A549 (cell line): ENCODE results near the gene P2RX4. TPM values are rescaled to one million over a fixed set of nuclear protein-coding genes. Genes with fewer than 3 reads are reported as not detected.

ENCODE experiments used
- ATAC-seq, 2 experiments: fragments of 200-7000 bp in 1 of 2; fragments of >200 bp in 1 of 2; cut with Nextera tagmentation in 1 of 2; cut with Tn5 transposase in 1 of 2; 3 replicates each; pipeline versions ENCODE4 v1.8.0 to v1.9.1; 2018 to 2020; ENCODE audit warnings: mild to moderate bottlenecking in 1 of 2, moderate library complexity in 1 of 2
- CTCF ChIA-PET: fragments of 300-600 bp; sonication (Branson Sonifier 250); formaldehyde crosslinking; extraction: SDS; loops from one replicate; lab custom pipeline; 2021; ENCODE audit warnings: antibody characterized with exemption, inconsistent platforms; lab: Yijun Ruan, JAX
- POLR2A ChIA-PET: fragments of 350-600 bp; formaldehyde crosslinking; extraction: SDS; loops from one replicate; lab custom pipeline; 2021; ENCODE audit warnings: antibody characterized with exemption, inconsistent platforms; lab: Yijun Ruan, JAX
- DNase-seq, 2 experiments: peaks; one replicate each; pipeline versions ENCODE4 v3.0.0 to v3.0.0-alpha.2; 2011 to 2016; ENCODE audit warnings: low read depth in 1 of 2, low spot score in 1 of 2
- FAIRE-seq: peaks from 2 replicates; lab custom pipeline; 2011; peaks lifted over from hg19 to GRCh38; lab: Jason Lieb, UNC
- H3K27ac ChIP-seq, 2 experiments: fragments of >200 bp; sonication (Bioruptor Twin); formaldehyde crosslinking; 3 replicates each; pipeline ENCODE4 v1.5.1; 2016 to 2017
- H3K4me1 ChIP-seq: fragments of >200 bp; sonication (Bioruptor Twin); formaldehyde crosslinking; 3 replicates; pipeline ENCODE4 v1.6.1; 2016
- H3K4me2 ChIP-seq: fragments of >200 bp; sonication (Bioruptor Twin); formaldehyde crosslinking; 3 replicates; pipeline ENCODE4 v1.6.1; 2016
- H3K4me3 ChIP-seq: fragments of >200 bp; sonication (Bioruptor Twin); formaldehyde crosslinking; 3 replicates; pipeline ENCODE4 v1.5.1; 2016
- H3K9me3 ChIP-seq: fragments of >200 bp; sonication (Bioruptor Twin); formaldehyde crosslinking; 3 replicates; pipeline ENCODE4 v1.6.1; 2016
- BCL3 ChIP-seq: fragments of >200 bp; sonication (Bioruptor Twin); formaldehyde crosslinking; IDR thresholded peaks from 3 replicates; pipeline ENCODE4 v1.6.1; 2016
- CBX2 ChIP-seq: fragments of 200-600 bp; sonication (generic); IDR thresholded peaks from 2 replicates; pipeline ENCODE4 v1.6.1; 2016; ENCODE audit warnings: low read depth, mild to moderate bottlenecking, borderline replicate concordance
- CHD2 ChIP-seq: fragments of 150-350 bp; IDR thresholded peaks from 2 replicates; pipeline ENCODE4 v1.6.1; 2014; ENCODE audit warnings: low read length; ENCODE audit not compliant: partially characterized antibody
- CTCF ChIP-seq: fragments of >200 bp; sonication (Bioruptor Twin); formaldehyde crosslinking; IDR thresholded peaks from 3 replicates; pipeline ENCODE4 v1.5.1; 2016
- FOSL2 ChIP-seq, 2 experiments: fragments of 450-650 bp in 1 of 2; fragments of >200 bp in 1 of 2; sonication (Bioruptor Twin) in 1 of 2; formaldehyde crosslinking; IDR thresholded peaks; 2 replicates each; pipeline versions ENCODE4 v1.5.0 to v1.6.1; 2016 to 2020; ENCODE audit warnings: mild to moderate bottlenecking in 1 of 2, moderate library complexity in 1 of 2
- GATA3 ChIP-seq: IDR thresholded peaks from 2 replicates; pipeline ENCODE4 v1.6.1; 2012; ENCODE audit warnings: borderline replicate concordance
- HES2 ChIP-seq: fragments of >200 bp; sonication (Bioruptor Twin); formaldehyde crosslinking; IDR thresholded peaks from 2 replicates; pipeline ENCODE4 v1.6.1; 2016
- HOXB13 ChIP-seq: fragments of 250-450 bp; sonication (Bioruptor Pico); IDR thresholded peaks from 2 replicates; pipeline ENCODE4 v1.5.0; 2020; ENCODE audit warnings: low read depth, mild to moderate bottlenecking, moderate library complexity
- NPAS2 ChIP-seq: fragments of 250-450 bp; sonication (Bioruptor Pico); IDR thresholded peaks from 2 replicates; pipeline ENCODE4 v1.8.0; 2022; ENCODE audit warnings: mild to moderate bottlenecking, moderate library complexity, borderline replicate concordance
- PHF8 ChIP-seq: fragments of 200-600 bp; sonication (generic); IDR thresholded peaks from 2 replicates; pipeline ENCODE4 v1.6.1; 2016; ENCODE audit warnings: low read depth, mild to moderate bottlenecking, antibody characterized with exemption, moderate library complexity, borderline replicate concordance
- REST ChIP-seq: fragments of 200-600 bp; sonication (generic); IDR thresholded peaks from 2 replicates; pipeline ENCODE4 v1.6.1; 2016; ENCODE audit warnings: antibody characterized with exemption, mild to moderate bottlenecking, moderate library complexity
- RNF2 ChIP-seq: fragments of 200-600 bp; sonication (generic); IDR thresholded peaks from 2 replicates; pipeline ENCODE4 v1.6.1; 2016; ENCODE audit warnings: low read depth, mild to moderate bottlenecking, antibody characterized with exemption, moderate library complexity, borderline replicate concordance
- SMC3 ChIP-seq: fragments of >200 bp; sonication (Bioruptor Twin); formaldehyde crosslinking; IDR thresholded peaks from 3 replicates; pipeline ENCODE4 v1.6.1; 2018; ENCODE audit warnings: inconsistent platforms
- TFCP2L1 ChIP-seq: fragments of 250-450 bp; sonication (Bioruptor Pico); IDR thresholded peaks from 2 replicates; pipeline ENCODE4 v1.5.0; 2021; ENCODE audit warnings: mild to moderate bottlenecking
- ZFP36 ChIP-seq: fragments of 450-650 bp; IDR thresholded peaks from 2 replicates; pipeline ENCODE4 v1.6.1; 2014; ENCODE audit warnings: borderline replicate concordance; ENCODE audit not compliant: partially characterized antibody
- ZNF302 ChIP-seq: fragments of 250-450 bp; sonication (Bioruptor Pico); IDR thresholded peaks from 2 replicates; pipeline ENCODE4 v1.9.0; 2021; ENCODE audit warnings: inconsistent platforms, mild to moderate bottlenecking, moderate library complexity
- WGBS: methylation state at CpG from one replicate; pipeline ENCODE4 v1.1.6; 2017; ENCODE audit errors: missing lambda C conversion rate; 5-methylcytosine and 5-hydroxymethylcytosine counted together
- polyA plus RNA-seq, 4 experiments: library from polyadenylated mRNA; depleted of rRNA in 3 of 4; stranded (reverse); fragments of >200 nt; fragmentation: RNase III in 1 of 4; extraction: RNeasy Plus Mini Kit Qiagen cat#74134 plus additional on column Dnase treatment in 1 of 4; gene quantifications; 2 replicates in 3 of 4; 3 replicates in 1 of 4; pipeline ENCODE4 v1.2.3, GENCODE V29; 2011 to 2017

Gene P2RX4
- polyA plus RNA-seq, 2 of the 4 experiments (the other 2 are of a cell fraction) = 16.0 to 27.5 TPM

- ChIA-PET POLR2A (no interaction called here), CTCF (interaction anchor here (1.3 kb wide), 1 partner anchor 12 kb away, joined by 4 read pairs; no protein-coding TSS in a partner anchor)
- ATAC-seq (no peak), FAIRE-seq (no peak), DNase-seq (no peak)
- H3K9me3 ChIP-seq = no peaks in the 10 kb centered on the region
- no peak overlapping the region for H3K4me2 ChIP-seq
- TF ChIP-seq SMC3 (no peak), CTCF (no peak), ZFP36 (no peak), FOSL2 (IDR thresholded peaks at IDR 0.05) (no peak), FOSL2 (CRISPR knock-in tag; IDR thresholded peaks at IDR 0.05) (no peak), ZNF302 (CRISPR knock-in tag) (no peak), CHD2 (no peak), HOXB13 (CRISPR knock-in tag) (no peak)
- H3K27ac ChIP-seq = no peak overlapping the region
- no peaks in the 10 kb centered on the region for H3K4me1 ChIP-seq
- H3K4me3 ChIP-seq = no peak overlapping the region
- 48% methylated on average over 5 of the region's 5 CpGs for WGBS
Observed at GRCh38 chr12:121170151-121170550, 39.8 kb upstream of the P2RX4 start.

- no peak overlapping the region for H3K27ac ChIP-seq
- 65% methylated on average over 14 of the region's 14 CpGs for whole genome bisulfite sequencing
Observed at GRCh38 chr12:121170611-121171260, 39.2 kb upstream of the P2RX4 start.

GRCh38 chr12:121172145-121172544, 37.8 kb upstream of the P2RX4 start:
- no peak overlapping the region for H3K27ac ChIP-seq
- TF ChIP-seq RNF2 = no peak
- TF ChIP-seq BCL3 = no peak
- TF ChIP-seq TFCP2L1 (CRISPR knock-in tag) = no peak
- no peak for TF ChIP-seq CBX2
- TF ChIP-seq, all 56 proteins: peak for 0
- H3K4me2 ChIP-seq = no peak overlapping the region
- no peaks in the 10 kb centered on the region for H3K9me3 ChIP-seq
- WGBS = 60% methylated on average over 5 of the region's 6 CpGs
- H3K4me3 ChIP-seq = no peak overlapping the region
- no peaks in the 10 kb centered on the region for H3K4me1 ChIP-seq
- ChIA-PET CTCF (no interaction called here), POLR2A (no interaction called here)
- DNase-seq (no peak), FAIRE-seq (no peak), ATAC-seq (no peak)

More at GRCh38 chr12:121170611-121171260, 39.2 kb upstream of the P2RX4 start:
- TF ChIP-seq GATA3 (no peak), REST (no peak), NPAS2 (no peak), PHF8 (no peak), HES2 (no peak)
- ATAC-seq = no peak
- no peak for FAIRE-seq
- Histone ChIP-seq H3K9me3 (no peaks in the 10 kb centered on the region), H3K4me2 (no peak overlapping the region), H3K4me1 (no peaks in the 10 kb centered on the region), H3K4me3 (no peak overlapping the region)
- DNase-seq = no peak
- ChIA-PET POLR2A (no interaction called here), CTCF (interaction anchor here (1.3 kb wide), 1 partner anchor 13 kb away, joined by 4 read pairs; no protein-coding TSS in a partner anchor)
